Fibroblast of skin of abdomen (primary cell): ENCODE data around the gene OCIAD1.

Source experiments
- DNase-seq: peaks from one replicate; pipeline ENCODE4 v3.0.0-alpha.2; 2013

OCIAD1 gene

GRCh38 chr4:48896845-48897244 lies 66.0 kb downstream of the OCIAD1 start:
- DNase-seq, result no peak

DNA sequence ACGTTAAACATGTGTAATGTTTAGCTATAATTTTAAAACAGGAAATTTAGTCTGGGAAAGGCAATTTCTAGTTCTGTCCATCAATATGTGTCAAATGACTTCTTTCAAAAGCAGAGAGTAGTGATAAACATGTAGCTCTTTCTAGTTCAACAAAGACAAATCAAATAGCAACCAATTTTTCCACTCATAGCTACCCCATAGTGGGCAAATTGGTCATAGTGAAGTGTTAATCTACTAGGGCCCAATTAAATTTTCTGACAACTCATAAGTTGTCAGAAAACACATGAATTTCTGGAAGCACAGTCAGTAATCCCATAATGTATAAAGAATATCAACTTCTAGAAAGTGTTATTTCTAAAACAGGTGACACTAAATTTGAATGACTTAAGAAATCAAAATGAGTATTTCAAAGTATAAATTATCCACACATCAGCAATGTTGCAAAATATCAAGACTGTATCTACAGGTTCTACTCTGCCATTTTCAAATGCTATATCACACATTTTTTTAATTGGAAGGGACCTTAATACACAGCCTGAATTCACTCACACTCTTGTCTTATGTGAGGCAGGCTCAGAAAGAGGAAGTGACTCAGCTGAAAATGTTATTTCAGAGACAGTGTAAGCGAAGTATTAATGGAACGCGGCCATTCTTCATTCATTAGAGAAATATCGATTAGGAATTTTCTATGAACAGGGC lies 68.0 kb downstream of the OCIAD1 start:
- DNase-seq, result no peak

- no peak for DNase-seq
Measured at GRCh38 chr4:48899432-48899749, 68.5 kb downstream of the OCIAD1 start.

DNA sequence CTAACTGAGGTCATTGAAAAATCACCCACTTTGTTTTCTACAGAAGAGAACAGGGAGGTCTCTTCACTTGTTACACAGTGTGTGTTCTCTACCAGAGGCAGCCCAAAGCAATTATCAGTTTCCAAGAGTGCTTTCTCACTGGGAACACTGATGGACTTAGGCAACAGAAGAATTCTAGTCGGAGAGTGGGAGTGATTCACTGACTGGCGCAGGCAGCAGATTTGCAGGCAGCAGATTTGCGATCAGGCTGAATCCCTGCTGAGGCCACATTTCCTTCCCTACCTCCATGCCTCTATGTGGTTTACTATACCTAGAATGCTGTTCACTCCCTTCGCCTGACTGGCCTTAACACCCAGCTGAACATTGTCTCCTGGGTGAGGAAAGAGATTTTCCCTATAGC lies 69.1 kb downstream of the OCIAD1 start:
- DNase-seq, result peak; percentile 33

DNA sequence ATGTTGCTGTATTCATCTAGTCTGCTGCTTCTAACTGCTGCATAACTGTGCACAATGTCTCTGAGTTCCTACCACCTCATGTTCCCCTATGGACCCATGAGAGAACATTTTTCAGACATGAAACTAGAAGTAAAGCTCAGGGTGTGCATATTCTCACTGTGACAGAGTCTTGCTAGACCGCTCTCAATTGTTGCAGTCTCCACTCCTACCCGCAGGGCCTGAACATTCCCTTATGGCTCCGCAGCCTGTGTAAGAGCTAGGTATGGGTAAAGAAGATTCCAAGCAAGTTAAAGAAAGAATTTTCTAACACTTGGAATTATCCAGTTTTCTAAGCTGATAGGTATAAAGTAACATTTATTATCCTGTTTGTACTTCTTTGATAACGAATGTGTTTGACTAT lies 70.3 kb downstream of the OCIAD1 start:
- DNase-seq, result no peak

DNA sequence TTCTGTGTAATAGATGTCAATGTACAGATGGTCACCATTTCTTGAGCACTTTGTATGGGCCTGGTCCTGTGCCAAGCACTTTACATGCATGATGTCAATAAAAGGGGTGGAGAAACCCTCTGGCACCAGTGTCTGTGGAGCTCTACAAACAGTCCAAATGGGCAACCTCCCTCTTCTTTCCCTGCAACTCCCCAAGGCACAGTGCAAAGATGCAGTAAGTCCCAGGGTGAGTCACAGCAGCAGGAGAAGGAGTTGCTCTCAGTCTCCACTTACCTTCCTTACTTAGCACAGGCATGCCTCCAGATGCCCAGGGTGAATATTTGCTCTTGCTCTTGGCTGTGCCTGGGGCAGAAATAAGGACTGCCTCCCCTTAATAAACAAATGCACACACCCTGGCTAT lies 71.4 kb downstream of the OCIAD1 start:
- DNase-seq, result no peak

DNA sequence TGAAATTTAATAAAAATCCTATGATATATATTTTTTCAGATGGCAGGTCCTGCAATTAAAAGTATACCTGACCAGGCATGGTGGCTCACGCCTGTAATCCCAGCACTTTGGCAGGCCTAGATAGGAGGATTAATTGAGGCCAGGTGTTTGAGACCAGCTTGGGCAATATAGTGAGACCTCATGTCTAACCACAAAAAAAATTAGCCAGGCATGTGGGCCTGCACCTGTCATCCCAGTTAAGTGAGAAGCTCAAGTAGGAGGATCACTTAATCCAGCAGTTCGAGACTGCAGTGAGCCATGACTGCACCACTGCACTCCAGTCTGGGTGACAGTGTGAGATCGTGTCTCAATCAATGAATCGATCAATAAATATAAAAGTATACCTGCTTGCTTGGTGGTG lies 73.2 kb downstream of the OCIAD1 start:
- no peak for DNase-seq

- DNase-seq, result peak; percentile 45
Measured at GRCh38 chr4:48904541-48905142, 73.8 kb downstream of the OCIAD1 start.

- DNase-seq, result peak; percentile 31
Measured at GRCh38 chr4:48905363-48906015, 74.6 kb downstream of the OCIAD1 start.

DNA sequence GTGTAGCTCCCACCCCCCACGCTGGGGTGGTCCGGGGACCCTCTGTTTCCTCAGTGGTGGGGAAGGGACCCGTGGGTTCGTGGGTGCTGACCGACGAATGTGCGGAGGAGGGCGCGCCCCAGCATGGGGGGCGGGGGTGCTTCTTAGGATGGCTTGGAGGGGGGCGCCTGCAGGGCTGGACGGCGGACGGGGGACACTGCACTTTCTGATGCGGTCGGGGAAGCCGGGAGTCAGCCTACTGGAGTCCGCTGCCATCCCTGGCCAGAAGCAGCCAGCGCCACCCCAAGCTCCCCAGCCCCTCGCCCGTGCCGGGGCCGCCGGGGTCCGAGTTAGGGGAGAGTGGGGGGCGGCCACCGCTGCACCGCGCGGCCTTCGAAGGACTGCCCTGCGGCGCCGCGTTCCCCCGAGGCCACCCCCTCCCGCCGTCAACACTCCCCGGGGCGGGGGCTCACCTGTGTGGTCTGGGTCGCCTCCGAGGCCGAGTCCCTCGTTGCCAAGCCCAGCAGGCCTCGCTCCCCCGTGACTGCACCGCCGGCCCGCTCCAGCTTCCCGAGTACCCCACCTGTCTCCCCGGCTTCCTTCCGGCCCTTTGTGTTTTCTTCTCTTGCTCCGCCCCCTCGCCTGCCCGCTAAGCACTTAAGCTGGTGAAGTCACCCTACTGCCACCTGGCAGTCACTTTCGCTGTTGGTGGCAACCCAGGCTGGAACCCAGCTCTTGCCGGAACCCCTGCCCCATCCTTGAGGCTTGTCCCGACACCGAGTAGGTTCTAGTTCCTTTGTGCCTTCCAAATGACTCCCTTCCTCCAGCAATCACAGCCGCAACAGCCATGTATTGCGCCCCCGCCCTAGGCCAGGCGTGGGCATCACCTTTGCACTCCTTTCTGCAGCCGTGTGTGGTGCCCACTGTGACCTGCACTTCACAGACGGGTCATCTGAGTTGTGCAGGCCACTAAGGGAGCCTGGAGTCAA lies 75.6 kb downstream of the OCIAD1 start, which contains the start of gene OCIAD2:
TSS of gene OCIAD2 (minus strand) at position 569 of the 968 bp plus-strand sequence. CDS start 2,225 bp downstream, outside the sequence.
- peak; percentile 27 for DNase-seq

- no peak for DNase-seq
Measured at GRCh38 chr4:48907706-48908477, 77.0 kb downstream of the OCIAD1 start.

DNA sequence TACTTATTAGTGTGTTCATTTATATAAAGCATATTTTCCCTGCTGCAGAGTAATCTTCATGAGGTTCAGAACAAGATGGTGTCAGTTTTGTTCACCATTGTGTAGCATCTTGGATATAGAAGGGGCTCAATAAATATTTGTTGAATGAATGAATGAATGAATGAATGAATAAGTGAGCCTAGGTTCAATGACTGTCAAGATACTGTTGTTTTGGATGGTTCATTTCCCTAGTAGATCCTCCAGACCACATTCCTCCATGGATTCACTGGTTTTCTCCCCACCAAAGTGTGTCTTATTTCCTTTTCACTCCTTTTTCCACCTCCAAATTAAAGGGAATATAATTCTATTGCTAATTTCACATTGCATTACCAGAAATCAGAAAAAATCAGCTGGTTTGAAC lies 77.8 kb downstream of the OCIAD1 start:
- no peak for DNase-seq

DNA sequence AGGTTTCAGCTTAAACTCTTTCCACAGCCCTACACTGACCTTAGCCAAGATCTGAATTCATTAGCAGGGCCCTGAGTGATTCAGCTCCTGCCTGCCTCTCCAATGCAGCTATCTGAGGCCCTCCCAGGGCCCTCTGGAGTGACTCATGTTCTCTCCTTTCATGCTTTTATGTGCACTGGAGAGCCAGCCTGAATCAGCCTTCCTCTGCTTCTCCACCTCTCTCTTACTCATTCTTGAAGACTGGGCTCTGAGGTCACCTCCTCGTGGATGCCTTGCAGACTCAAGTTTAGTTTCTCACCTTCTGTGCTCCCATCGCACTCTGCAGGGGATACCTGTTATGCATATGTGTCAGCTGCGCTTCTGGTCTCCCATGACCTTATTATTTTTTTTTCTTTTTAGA lies 78.8 kb downstream of the OCIAD1 start:
- peak; percentile 97 for DNase-seq

DNA sequence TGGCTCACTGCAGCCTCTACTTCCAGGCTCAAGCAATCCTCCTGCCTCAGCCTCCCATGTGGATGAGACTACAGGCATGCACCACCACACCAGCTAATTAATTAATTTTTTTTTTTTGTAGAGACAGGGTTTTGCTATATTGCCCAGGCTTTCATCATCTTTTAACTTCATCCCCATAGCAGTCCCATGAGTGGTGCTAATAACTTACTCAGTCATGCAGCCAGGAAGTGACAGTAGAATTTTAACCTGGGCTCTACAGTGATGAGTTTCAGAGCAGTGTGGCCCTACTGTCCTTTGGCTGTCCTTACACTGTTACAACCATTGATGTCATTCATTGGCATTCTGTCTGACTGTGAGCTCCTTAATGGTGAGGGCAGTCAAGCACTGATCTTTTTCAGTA lies 79.6 kb downstream of the OCIAD1 start:
- peak; percentile 47 for DNase-seq
